Stimulated activated CD4-positive, alpha-beta T cell treated with anti-CD3 and anti-CD28 coated beads, Interleukin-15, amount 100 ng/mL, for 48 hours (primary cell): ENCODE data around the gene MRGPRE.

ENCODE experiments used
- DNase-seq, 2 donors: peaks; one replicate each; pipeline ENCODE4 v3.0.0-alpha.2; 2020; ENCODE audit warnings: low read depth in 2 of 2

MRGPRE gene

GRCh38 chr11:3226846-3227567 lies 5.2 kb downstream of the MRGPRE start:
- no peak for DNase-seq

GRCh38 chr11:3225826-3226750 lies 6.1 kb downstream of the MRGPRE start:
- DNase-seq, result no peak

GRCh38 chr11:3225159-3225758 lies 7.0 kb downstream of the MRGPRE start:
- DNase-seq, result no peak

GRCh38 chr11:3224401-3225057 lies 7.7 kb downstream of the MRGPRE start:
- DNase-seq, result no peak

- no peak for DNase-seq
Measured at GRCh38 chr11:3223932-3224381, 8.3 kb downstream of the MRGPRE start.

GRCh38 chr11:3222941-3223915 lies 9.0 kb downstream of the MRGPRE start:
- no peak for DNase-seq

- DNase-seq, result no peak
Measured at GRCh38 chr11:3222003-3222855, 10.0 kb downstream of the MRGPRE start.

GRCh38 chr11:3221408-3222002 lies 10.7 kb downstream of the MRGPRE start:
- no peak for DNase-seq

GRCh38 chr11:3220521-3221407 lies 11.5 kb downstream of the MRGPRE start:
- DNase-seq, result no peak

GRCh38 chr11:3220101-3220500 lies 12.1 kb downstream of the MRGPRE start:
- no peak for DNase-seq

- DNase-seq, result no peak
Measured at GRCh38 chr11:3219281-3219892, 12.8 kb downstream of the MRGPRE start.

GRCh38 chr11:3218483-3219280 lies 13.5 kb downstream of the MRGPRE start, which contains the start of gene MRGPRG:
Gene MRGPRG, minus strand, starts transcription at chr11:3218813. Its CDS starts 0 bp downstream, at chr11:3218813.
- no peak for DNase-seq

GRCh38 chr11:3217818-3218482 lies 14.3 kb downstream of the MRGPRE start:
- DNase-seq, result no peak

- no peak for DNase-seq
Measured at GRCh38 chr11:3216027-3216525, 16.1 kb downstream of the MRGPRE start.

GRCh38 chr11:3215346-3216026 lies 16.7 kb downstream of the MRGPRE start:
- no peak for DNase-seq

- no peak for DNase-seq
Measured at GRCh38 chr11:3214420-3214699, 17.9 kb downstream of the MRGPRE start.
